GM19468 (cell line): ENCODE data around the gene MAB21L3.

Source experiments
- ATAC-seq: cut with Tn5 transposase; IDR thresholded peaks from one replicate; pipeline ENCODE4 v1.9.1; 2021; ENCODE audit warnings: mild to moderate bottlenecking, moderate library complexity, moderate number of reproducible peaks; ENCODE audit not compliant: unreplicated experiment; ENCODE audit errors: extremely low read depth

MAB21L3 gene

GRCh38 chr1:116110567-116111523 is at the start of gene MAB21L3:
MAB21L3 (plus strand) TSS chr1:116111399; CDS start chr1:116112616, 1,217 bp downstream.
- ATAC-seq, result peak; percentile 47

DNA sequence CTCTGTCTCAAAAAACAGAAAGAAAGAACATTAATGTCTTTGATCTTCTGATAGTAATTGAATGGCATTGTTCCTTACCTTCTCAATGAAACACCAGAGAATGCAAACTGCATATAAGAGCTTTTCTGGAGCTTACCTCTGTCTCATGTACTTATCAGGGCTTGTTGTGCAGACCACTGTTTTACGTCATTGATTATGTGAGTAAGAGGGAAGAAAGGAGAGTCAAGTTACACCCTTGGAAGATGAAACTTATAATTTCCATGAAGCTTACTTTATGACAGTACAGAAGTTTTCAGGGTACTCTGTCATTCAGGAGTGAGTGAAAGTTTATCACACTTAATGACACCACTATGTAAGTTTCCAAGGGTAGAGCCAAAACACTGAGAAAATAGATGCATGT is 49.0 kb upstream of the MAB21L3 start:
- ATAC-seq, result no peak

- no peak for ATAC-seq
These were observed 46.6 kb upstream of the MAB21L3 start for GRCh38 chr1:116064616-116065015.

DNA sequence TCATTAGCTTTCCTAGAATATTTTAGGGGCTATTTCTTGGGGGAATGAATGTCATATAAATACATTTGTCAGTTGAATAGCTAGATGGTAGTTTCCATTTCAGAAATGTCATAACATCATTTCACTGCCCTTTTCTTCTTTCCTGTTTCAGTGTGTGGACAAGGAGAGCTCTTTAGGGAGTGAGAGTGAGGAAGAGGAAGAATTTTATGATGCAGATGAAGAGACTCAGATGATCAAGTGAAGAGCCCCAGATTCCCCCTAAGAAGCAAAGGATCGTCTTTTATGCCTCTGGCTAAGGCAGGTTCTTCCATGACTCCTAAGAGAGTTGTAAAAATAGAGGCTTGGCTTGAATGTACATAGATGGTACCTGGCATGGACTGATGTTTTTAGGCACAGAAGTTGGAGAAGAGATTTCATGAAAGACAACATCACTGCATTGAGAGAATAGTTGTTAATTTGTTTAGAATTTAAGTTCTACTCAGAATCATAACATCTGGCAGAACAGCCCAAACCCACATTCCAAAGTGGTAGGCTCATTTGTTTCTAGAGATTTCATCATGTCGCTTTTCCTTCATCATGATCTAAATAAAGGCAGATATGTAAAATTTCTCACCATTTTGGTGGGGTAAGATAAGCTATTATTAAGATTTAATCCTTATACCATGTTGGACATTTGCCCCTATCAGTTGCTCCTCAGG is 44.2 kb upstream of the MAB21L3 start:
- no peak for ATAC-seq

GRCh38 chr1:116067566-116067890 is 43.7 kb upstream of the MAB21L3 start:
- ATAC-seq, result no peak

DNA sequence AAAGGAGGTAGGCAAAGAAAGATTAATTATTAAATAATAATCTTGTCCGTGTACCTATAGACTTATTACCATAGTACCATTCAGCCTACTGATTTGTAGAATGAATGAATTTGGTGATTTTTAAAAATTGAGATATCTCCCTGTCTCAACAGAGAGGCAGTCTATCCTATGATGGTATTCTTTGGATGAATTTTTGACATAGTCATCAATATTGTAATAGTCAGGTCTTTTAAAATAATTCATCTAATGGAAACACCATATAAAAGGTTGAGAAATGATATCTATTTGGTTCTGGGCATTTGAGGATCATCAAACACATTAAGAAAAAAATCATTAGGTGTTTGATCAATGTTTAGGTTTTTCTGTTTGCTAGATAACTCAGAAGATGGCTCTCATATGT is 35.6 kb upstream of the MAB21L3 start:
- ATAC-seq, result no peak

- ATAC-seq, result no peak
These were observed 35.2 kb upstream of the MAB21L3 start for GRCh38 chr1:116075990-116076389.

GRCh38 chr1:116076831-116077230 is 34.4 kb upstream of the MAB21L3 start:
- ATAC-seq, result no peak

DNA sequence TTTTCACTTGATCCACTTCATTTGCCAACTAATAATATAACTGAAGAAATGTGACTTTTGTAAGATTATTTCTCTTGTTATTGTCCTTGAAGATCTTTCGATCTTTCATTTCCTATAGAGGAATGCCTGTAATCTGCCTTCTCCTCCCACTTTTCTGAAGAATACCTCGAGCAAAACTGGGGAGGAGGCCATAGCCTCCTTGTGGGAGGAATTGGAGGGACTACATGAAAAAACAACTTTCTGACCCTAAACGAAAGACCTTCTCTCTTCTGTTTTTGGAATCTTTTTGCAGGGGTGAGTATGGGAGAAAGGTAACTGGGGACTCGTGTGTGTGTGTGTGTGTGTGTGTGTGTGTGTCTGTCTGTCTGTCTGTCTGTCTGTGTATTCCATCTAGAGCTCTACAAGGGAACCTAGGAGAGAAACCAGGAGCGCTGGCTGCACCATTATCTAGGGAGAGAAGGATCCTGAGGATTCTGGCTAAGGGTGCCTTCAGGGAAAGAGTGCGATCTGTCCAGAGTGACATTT is 32.4 kb upstream of the MAB21L3 start:
- ATAC-seq, result no peak

- no peak for ATAC-seq
These were observed 23.6 kb upstream of the MAB21L3 start for GRCh38 chr1:116087628-116088027.

DNA sequence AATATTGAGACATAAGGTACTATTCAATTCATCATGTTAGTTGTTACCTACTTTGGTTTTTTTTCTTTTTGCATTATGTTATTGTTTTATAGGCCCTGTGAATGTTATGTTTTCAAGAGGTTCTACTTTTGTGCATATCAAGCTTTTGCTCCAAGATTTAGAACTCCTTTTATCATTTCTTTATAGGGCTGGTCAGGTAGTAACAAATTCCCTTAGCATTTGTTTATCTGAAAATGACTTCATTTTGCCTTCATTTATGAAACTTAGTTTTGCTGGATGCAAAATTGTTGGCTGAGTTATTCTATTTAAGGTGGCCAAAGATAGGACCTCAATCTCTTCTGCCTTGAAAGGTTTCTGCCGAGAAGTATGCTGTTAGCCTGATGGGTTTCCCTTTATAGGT is 21.3 kb upstream of the MAB21L3 start:
- no peak for ATAC-seq

DNA sequence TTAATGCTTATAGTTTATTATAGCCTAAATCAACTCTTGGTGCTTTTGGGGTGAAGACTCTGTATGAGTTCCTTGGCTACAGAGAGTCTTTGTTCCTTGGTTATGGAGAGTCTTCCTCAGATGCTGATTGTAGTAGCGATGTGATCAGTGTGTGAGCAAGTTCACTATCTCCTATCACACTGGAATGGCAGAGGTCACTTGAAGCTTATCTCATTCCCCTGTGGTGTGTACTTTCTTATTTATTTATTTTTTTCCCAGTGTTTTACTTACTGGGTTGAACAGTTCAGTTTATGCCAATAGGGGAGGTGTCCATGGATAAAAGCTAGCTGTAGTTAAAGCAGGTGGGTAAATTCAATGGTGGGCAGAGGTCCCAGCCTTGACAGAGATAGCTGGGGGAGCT is 20.1 kb upstream of the MAB21L3 start:
- no peak for ATAC-seq

DNA sequence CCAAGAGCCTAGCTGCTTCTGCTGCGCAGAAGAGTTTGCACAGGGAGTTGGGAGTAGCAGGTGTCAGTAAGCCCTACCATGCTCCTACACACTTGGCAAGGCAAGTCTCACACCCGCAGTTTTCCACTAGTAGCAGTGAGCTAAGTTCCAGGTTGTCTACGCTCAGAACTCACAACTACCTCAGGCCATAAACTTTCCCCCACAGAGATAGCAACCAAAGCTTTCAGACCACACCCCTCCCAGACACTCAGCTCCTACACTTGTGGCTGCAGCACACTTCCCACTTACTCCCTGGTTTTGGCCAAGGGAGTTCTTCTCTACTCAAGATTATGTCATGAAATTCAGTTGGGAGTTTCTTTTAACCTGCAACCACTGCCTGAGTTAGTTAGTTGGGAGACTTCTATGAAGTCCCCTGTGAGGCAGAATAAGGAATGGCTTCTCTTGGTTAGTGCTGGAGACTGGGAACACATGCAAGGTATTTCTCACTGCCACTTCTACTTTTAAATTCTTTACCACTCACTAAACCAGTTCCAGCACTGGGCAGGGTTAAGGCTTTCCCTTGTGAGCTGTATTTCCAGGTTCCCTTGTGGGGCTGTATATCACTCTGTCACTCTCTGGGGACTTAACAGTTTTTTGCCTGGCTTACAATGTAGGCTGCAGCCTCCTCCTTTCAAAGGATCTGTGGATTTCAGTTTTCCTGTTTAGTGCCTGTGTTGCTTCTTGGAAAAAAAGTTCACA is 18.3 kb upstream of the MAB21L3 start:
- ATAC-seq, result no peak

- no peak for ATAC-seq
These were observed 16.2 kb upstream of the MAB21L3 start for GRCh38 chr1:116095027-116095426.

- no peak for ATAC-seq
These were observed 15.1 kb upstream of the MAB21L3 start for GRCh38 chr1:116096013-116096618.

- ATAC-seq, result no peak
These were observed 13.6 kb upstream of the MAB21L3 start for GRCh38 chr1:116097626-116098025.

- no peak for ATAC-seq
These were observed 11.8 kb upstream of the MAB21L3 start for GRCh38 chr1:116099379-116099778.

- no peak for ATAC-seq
These were observed 11.3 kb upstream of the MAB21L3 start for GRCh38 chr1:116099919-116100318.

DNA sequence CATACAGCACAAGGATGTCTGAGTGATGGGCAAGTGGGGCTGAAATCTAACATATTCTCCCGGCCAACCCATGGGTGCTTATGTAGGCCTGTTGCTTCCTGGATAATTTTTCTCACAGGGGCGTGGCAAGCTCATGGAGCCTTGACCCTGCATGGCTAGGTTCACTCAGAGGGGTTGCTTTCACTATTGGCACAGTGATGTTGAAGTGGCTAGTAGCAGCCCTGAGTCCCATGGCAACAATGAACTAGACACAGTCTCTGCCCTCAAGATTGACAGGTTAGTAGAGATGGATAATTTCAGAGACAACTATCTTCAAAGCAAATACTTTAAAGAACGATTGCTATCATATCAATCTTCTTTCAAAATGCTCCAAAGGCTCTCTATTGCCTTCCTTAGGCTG is 6.5 kb upstream of the MAB21L3 start:
- no peak for ATAC-seq

- no peak for ATAC-seq
These were observed 5.2 kb upstream of the MAB21L3 start for GRCh38 chr1:116105996-116106395.
